HepG2 (cell line): ENCODE measurements around the gene CDX1. TPM values are rescaled to one million over a fixed set of nuclear protein-coding genes. Genes with fewer than 3 reads are reported as not detected.

Source experiments
- CBX1 ChIP-seq: IDR thresholded peaks from one replicate; pipeline ENCODE4 v1.6.1; 2016; ENCODE audit warnings: antibody characterized with exemption, low read depth
- CBX5 ChIP-seq: sonication (generic); formaldehyde crosslinking; IDR thresholded peaks from 2 replicates; pipeline ENCODE4 v1.4.0; 2020; ENCODE audit warnings: missing genetic modification reagents, borderline replicate concordance
- HNF4A ChIP-seq: sonication (generic); formaldehyde crosslinking; IDR thresholded peaks from 2 replicates; pipeline ENCODE4 v1.4.0; 2020; ENCODE audit warnings: missing genetic modification reagents
- KDM1A ChIP-seq: IDR thresholded peaks from 2 replicates; pipeline ENCODE4 v1.6.1; 2016; ENCODE audit warnings: missing compliant biosample characterization
- KLF12 ChIP-seq: sonication (generic); formaldehyde crosslinking; IDR thresholded peaks from 2 replicates; pipeline ENCODE4 v1.4.0; 2020; ENCODE audit warnings: missing genetic modification reagents, borderline replicate concordance
- LRRFIP1 ChIP-seq: sonication (generic); formaldehyde crosslinking; conservative IDR thresholded peaks from 2 replicates; pipeline ENCODE4 v1.4.0; 2020; ENCODE audit warnings: missing genetic modification reagents
- MED8 ChIP-seq: sonication (generic); formaldehyde crosslinking; IDR thresholded peaks from 2 replicates; pipeline ENCODE4 v1.8.1; 2023; ENCODE audit warnings: mild to moderate bottlenecking, missing genetic modification reagents; ENCODE audit not compliant: insufficient replicate concordance
- NFE2L2 ChIP-seq: fragments of 150-350 bp; IDR thresholded peaks from 2 replicates; pipeline ENCODE4 v1.6.1; 2014; ENCODE audit warnings: low read length
- NR0B2 ChIP-seq: sonication (generic); formaldehyde crosslinking; IDR thresholded peaks from 2 replicates; pipeline ENCODE4 v1.4.0; 2020; ENCODE audit warnings: mild to moderate bottlenecking, missing genetic modification reagents
- NR2C2 ChIP-seq: sonication (generic); formaldehyde crosslinking; IDR thresholded peaks from 2 replicates; pipeline ENCODE4 v1.4.0; 2020; ENCODE audit warnings: missing genetic modification reagents, mild to moderate bottlenecking, moderate library complexity, borderline replicate concordance
- RFXANK ChIP-seq: IDR thresholded peaks from 2 replicates; pipeline ENCODE4 v1.6.1; 2016
- RORA ChIP-seq: sonication (generic); formaldehyde crosslinking; IDR thresholded peaks from 2 replicates; pipeline ENCODE4 v1.5.0; 2020; ENCODE audit warnings: mild to moderate bottlenecking, missing genetic modification reagents, moderate library complexity
- SALL1 ChIP-seq: sonication (generic); formaldehyde crosslinking; IDR thresholded peaks from 2 replicates; pipeline ENCODE4 v1.8.0; 2022; ENCODE audit warnings: mild to moderate bottlenecking, missing genetic modification reagents
- SMC3 ChIP-seq: IDR thresholded peaks from 2 replicates; pipeline ENCODE4 v1.6.1; 2011; ENCODE audit warnings: low read length, improper control_type of control experiment
- TMF1 ChIP-seq: sonication (generic); formaldehyde crosslinking; IDR thresholded peaks from 2 replicates; pipeline ENCODE4 v1.8.1; 2022; ENCODE audit warnings: low read depth, missing genetic modification reagents
- TOE1 ChIP-seq: sonication (generic); formaldehyde crosslinking; IDR thresholded peaks from 2 replicates; pipeline ENCODE4 v1.4.0; 2020; ENCODE audit warnings: mild to moderate bottlenecking, missing genetic modification reagents
- ZBTB39 ChIP-seq: sonication (generic); formaldehyde crosslinking; IDR thresholded peaks from 2 replicates; pipeline ENCODE4 v1.5.0; 2020; ENCODE audit warnings: missing genetic modification reagents
- ZMYM3 ChIP-seq: sonication (generic); formaldehyde crosslinking; IDR thresholded peaks from 2 replicates; pipeline ENCODE4 v1.5.1; 2020; ENCODE audit warnings: mild to moderate bottlenecking, missing genetic modification reagents
- ZNF335 ChIP-seq: sonication (generic); formaldehyde crosslinking; IDR thresholded peaks from 2 replicates; pipeline ENCODE4 v1.4.0; 2020; ENCODE audit warnings: missing genetic modification reagents
- ZNF44 ChIP-seq: sonication (generic); formaldehyde crosslinking; IDR thresholded peaks from 2 replicates; pipeline ENCODE4 v1.5.1; 2020; ENCODE audit warnings: mild to moderate bottlenecking, missing genetic modification reagents
- ZNF883 ChIP-seq: sonication (generic); formaldehyde crosslinking; IDR thresholded peaks from 2 replicates; pipeline ENCODE4 v1.5.1; 2020; ENCODE audit warnings: mild to moderate bottlenecking, missing genetic modification reagents; ENCODE audit errors: not compliant biosample characterization
- ZSCAN29 ChIP-seq: sonication (generic); formaldehyde crosslinking; conservative IDR thresholded peaks from 2 replicates; pipeline ENCODE4 v1.4.0; 2020; ENCODE audit warnings: mild to moderate bottlenecking, missing genetic modification reagents
- polyA plus RNA-seq, 8 experiments: library from polyadenylated mRNA; depleted of rRNA in 3 of 8; stranded (reverse) in 7 of 8; unstranded in 1 of 8; fragments of >200 nt; fragmentation: Illumina TruSeq in 4 of 8; extraction: Trizol in 4 of 8; gene quantifications; 2 replicates each; pipeline versions ENCODE4 v1.2.1 to v1.2.3, GENCODE V29; 2011 to 2016; ENCODE audit warnings: low read depth in 4 of 8, missing spikeins in 1 of 8, mixed read lengths in 1 of 8; ENCODE audit not compliant: insufficient read depth in 1 of 8
- total RNA-seq, 5 experiments: library from RNA; depleted of rRNA; stranded (reverse); fragments of >200 nt; fragmentation: Illumina TruSeq; extraction: Trizol; gene quantifications; 2 replicates each; pipeline ENCODE4 v1.2.3, GENCODE V29; 2016; ENCODE audit warnings: low read depth in 1 of 5
- TF ChIP-seq, protein P1 (sequence below): sonication (generic); formaldehyde crosslinking; IDR thresholded peaks from 2 replicates; pipeline ENCODE4 v1.4.0; 2020; ENCODE audit warnings: missing genetic modification reagents, borderline replicate concordance
- TF ChIP-seq, protein P2 (sequence below): sonication (generic); formaldehyde crosslinking; IDR thresholded peaks from 2 replicates; pipeline ENCODE4 v1.4.0; 2020; ENCODE audit warnings: missing genetic modification reagents, borderline replicate concordance

Gene CDX1
- total and polyA plus RNA-seq, 2 of the 13 experiments (the other 11 are each of a cell fraction or from before 2014, with no cell fraction given): not detected

- no peak for TF ChIP-seq TMF1 (CRISPR knock-in tag)
- TF ChIP-seq RFXANK (CRISPR knock-in tag): no peak
- TF ChIP-seq SALL1 (CRISPR knock-in tag): peak; percentile 43; the same call in 1 of the 2 replicates
- TF ChIP-seq TOE1: no peak
- TF ChIP-seq CBX5 (CRISPR knock-in tag): no peak
- TF ChIP-seq HNF4A: peak; percentile 90
- no peak for TF ChIP-seq ZNF44 (CRISPR knock-in tag)
- no peak for TF ChIP-seq ZBTB39 (CRISPR knock-in tag)
- TF ChIP-seq MED8 (CRISPR knock-in tag): no peak
- TF ChIP-seq NFE2L2: no peak
- no peak for TF ChIP-seq CBX1
- TF ChIP-seq, protein P1, sequence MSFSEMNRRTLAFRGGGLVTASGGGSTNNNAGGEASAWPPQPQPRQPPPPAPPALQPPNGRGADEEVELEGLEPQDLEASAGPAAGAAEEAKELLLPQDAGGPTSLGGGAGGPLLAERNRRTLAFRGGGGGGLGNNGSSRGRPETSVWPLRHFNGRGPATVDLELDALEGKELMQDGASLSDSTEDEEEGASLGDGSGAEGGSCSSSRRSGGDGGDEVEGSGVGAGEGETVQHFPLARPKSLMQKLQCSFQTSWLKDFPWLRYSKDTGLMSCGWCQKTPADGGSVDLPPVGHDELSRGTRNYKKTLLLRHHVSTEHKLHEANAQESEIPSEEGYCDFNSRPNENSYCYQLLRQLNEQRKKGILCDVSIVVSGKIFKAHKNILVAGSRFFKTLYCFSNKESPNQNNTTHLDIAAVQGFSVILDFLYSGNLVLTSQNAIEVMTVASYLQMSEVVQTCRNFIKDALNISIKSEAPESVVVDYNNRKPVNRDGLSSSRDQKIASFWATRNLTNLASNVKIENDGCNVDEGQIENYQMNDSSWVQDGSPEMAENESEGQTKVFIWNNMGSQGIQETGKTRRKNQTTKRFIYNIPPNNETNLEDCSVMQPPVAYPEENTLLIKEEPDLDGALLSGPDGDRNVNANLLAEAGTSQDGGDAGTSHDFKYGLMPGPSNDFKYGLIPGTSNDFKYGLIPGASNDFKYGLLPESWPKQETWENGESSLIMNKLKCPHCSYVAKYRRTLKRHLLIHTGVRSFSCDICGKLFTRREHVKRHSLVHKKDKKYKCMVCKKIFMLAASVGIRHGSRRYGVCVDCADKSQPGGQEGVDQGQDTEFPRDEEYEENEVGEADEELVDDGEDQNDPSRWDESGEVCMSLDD (CRISPR knock-in tag): peak; percentile 96; the same call in 1 of the 2 replicates
- TF ChIP-seq LRRFIP1 (CRISPR knock-in tag): no peak
- no peak for TF ChIP-seq RORA (CRISPR knock-in tag)
- TF ChIP-seq KDM1A (CRISPR knock-in tag): no peak
- peak; percentile 29; the same call in 1 of the 2 replicates for TF ChIP-seq SMC3
- TF ChIP-seq, protein P2, sequence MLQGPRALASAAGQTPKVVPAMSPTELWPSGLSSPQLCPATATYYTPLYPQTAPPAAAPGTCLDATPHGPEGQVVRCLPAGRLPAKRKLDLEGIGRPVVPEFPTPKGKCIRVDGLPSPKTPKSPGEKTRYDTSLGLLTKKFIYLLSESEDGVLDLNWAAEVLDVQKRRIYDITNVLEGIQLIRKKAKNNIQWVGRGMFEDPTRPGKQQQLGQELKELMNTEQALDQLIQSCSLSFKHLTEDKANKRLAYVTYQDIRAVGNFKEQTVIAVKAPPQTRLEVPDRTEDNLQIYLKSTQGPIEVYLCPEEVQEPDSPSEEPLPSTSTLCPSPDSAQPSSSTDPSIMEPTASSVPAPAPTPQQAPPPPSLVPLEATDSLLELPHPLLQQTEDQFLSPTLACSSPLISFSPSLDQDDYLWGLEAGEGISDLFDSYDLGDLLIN (CRISPR knock-in tag): no peak
- TF ChIP-seq ZSCAN29 (CRISPR knock-in tag): no peak
- TF ChIP-seq ZMYM3 (CRISPR knock-in tag): no peak
- no peak for TF ChIP-seq NR0B2
- TF ChIP-seq NR2C2: peak; percentile 75
- no peak for TF ChIP-seq KLF12
- no peak for TF ChIP-seq ZNF883 (CRISPR knock-in tag)
- no peak for TF ChIP-seq ZNF335
Measured at GRCh38 chr5:150122158-150122510, 44.4 kb upstream of the CDX1 start (continued).
